ENCODE data around the gene VAPA. TPM values are rescaled to one million over a fixed set of nuclear protein-coding genes. Genes with fewer than 3 reads are reported as not detected.
A peak's percentile ranks its signal among the peaks of the same experiment; 100 is the strongest.
"Not testable (repeated sequence)": the region's sequence is repeated elsewhere in the genome, so short reads cannot be mapped to it uniquely, and the experiment has no call there.

Gene VAPA
- total and polyA plus RNA-seq, 3 donors from 2014 or later, result 177 to 224 (median 180) TPM

GRCh38 chr18:9900699-9901098 lies 13.1 kb upstream of the VAPA start:
- WGBS, 2 donors, result 87 to 91% methylated on average over 7 of the region's 7 CpGs
- no peak for DNase-seq
- intact Hi-C loops (cut with DNase I; ENCODE audit: low total_unique reads), result no loop called here
- TF ChIP-seq CTCF (IDR thresholded peaks at IDR 0.05), result no peak
- Histone ChIP-seq H3K36me3 (ENCODE audit: low read depth, missing control alignments) (no peaks in the 10 kb centered on the region), H3K27ac (no peak overlapping the region), H3K27me3 (no peaks in the 10 kb centered on the region), H3K9me3 (no peaks in the 10 kb centered on the region), H3K4me3 (no peak overlapping the region), H3K4me1 (peaks cover 9% of the 10 kb centered on the region)

GRCh38 chr18:9901377-9901776 lies 12.4 kb upstream of the VAPA start:
- Histone ChIP-seq H3K27me3 (no peaks in the 10 kb centered on the region), H3K36me3 (ENCODE audit: low read depth, missing control alignments) (no peaks in the 10 kb centered on the region), H3K4me1 (peaks cover 9% of the 10 kb centered on the region), H3K9me3 (no peaks in the 10 kb centered on the region), H3K4me3 (no peak overlapping the region), H3K27ac (no peak overlapping the region)
- TF ChIP-seq POLR2A (IDR thresholded peaks at IDR 0.05) (no peak), CTCF (IDR thresholded peaks at IDR 0.05) (no peak)
- intact Hi-C loops (cut with DNase I; ENCODE audit: low total_unique reads), result no loop called here
- peak; percentile 74 for DNase-seq
- 53 to 54% methylated on average over 3 of the region's 3 CpGs for WGBS, 2 donors

GRCh38 chr18:9902264-9902663 lies 11.6 kb upstream of the VAPA start:
- not testable (repeated sequence) for H3K27ac ChIP-seq, H3K4me3 ChIP-seq
- WGBS, 2 donors, result 92% methylated on average over 14 of the region's 14 CpGs

GRCh38 chr18:9902832-9903231 lies 11.0 kb upstream of the VAPA start:
- TF ChIP-seq CTCF (IDR thresholded peaks at IDR 0.05) (no peak), POLR2A (IDR thresholded peaks at IDR 0.05) (no peak)
- intact Hi-C loops (cut with DNase I; ENCODE audit: low total_unique reads), result no loop called here
- no peak for DNase-seq
- Histone ChIP-seq H3K4me3 (no peak overlapping the region), H3K36me3 (ENCODE audit: low read depth, missing control alignments) (no peaks in the 10 kb centered on the region), H3K27ac (no peak overlapping the region), H3K4me1 (peaks cover 9% of the 10 kb centered on the region), H3K9me3 (no peaks in the 10 kb centered on the region), H3K27me3 (no peaks in the 10 kb centered on the region)
- WGBS, 2 donors, result 51 to 65% methylated on average over 10 of the region's 10 CpGs

More at GRCh38 chr18:9902264-9902663, 11.6 kb upstream of the VAPA start:
- H3K36me3 ChIP-seq (ENCODE audit: low read depth, missing control alignments); intact Hi-C loops (cut with DNase I; ENCODE audit: low total_unique reads); DNase-seq; H3K27me3 ChIP-seq; H3K9me3 ChIP-seq; H3K4me1 ChIP-seq: not testable (repeated sequence)

GRCh38 chr18:9905401-9905922 lies 8.4 kb upstream of the VAPA start:
- TF ChIP-seq CTCF (IDR thresholded peaks at IDR 0.05), result no peak
- no peak for TF ChIP-seq POLR2A (IDR thresholded peaks at IDR 0.05)
- Histone ChIP-seq H3K4me3 (no peak overlapping the region), H3K27me3 (no peaks in the 10 kb centered on the region), H3K36me3 (ENCODE audit: low read depth, missing control alignments) (no peaks in the 10 kb centered on the region), H3K27ac (no peak overlapping the region), H3K9me3 (no peaks in the 10 kb centered on the region), H3K4me1 (peaks cover 8% of the 10 kb centered on the region)
- no peak for DNase-seq
- intact Hi-C loops (cut with DNase I; ENCODE audit: low total_unique reads), result no loop called here
- 73 to 82% methylated on average over 5 of the region's 5 CpGs for WGBS, 2 donors
